Measurements from ENCODE around the gene NUDCD2. TPM values are rescaled to one million over a fixed set of nuclear protein-coding genes. Genes with fewer than 3 reads are reported as not detected.
A peak's percentile ranks its signal among the peaks of the same experiment; 100 is the strongest.

The NUDCD2 gene
- total and polyA plus RNA-seq, 9 of the 15 experiments (the other 6 are each of a cell fraction or from before 2014, with no cell fraction given) = 14.6 to 76.9 (median 32.5) TPM

- TF ChIP-seq ZNF707 (CRISPR knock-in tag; conservative IDR thresholded peaks at IDR 0.05) (no peak), KDM5B (IDR thresholded peaks at IDR 0.05; ENCODE audit: insufficient replicate concordance, low read depth, low read length) (peak; percentile 89), ZNF133 (CRISPR knock-in tag; IDR thresholded peaks at IDR 0.05) (no peak), HDAC1 (IDR thresholded peaks at IDR 0.05) (peak in 1 of 2 experiments; percentile 81; a peak in 2 of 4 replicates), NFYB (IDR thresholded peaks at IDR 0.05; ENCODE audit: extremely low read depth, insufficient read length) (peak; percentile 54), ZNF316 (IDR thresholded peaks at IDR 0.05) (no peak), CREBBP (IDR thresholded peaks at IDR 0.05; ENCODE audit: low read depth, low read length) (no peak), CCAR2 (IDR thresholded peaks at IDR 0.05; ENCODE audit: low read depth, low read length) (no peak), ILK (tag; IDR thresholded peaks at IDR 0.05; ENCODE audit: borderline replicate concordance, low read depth) (no peak), KLF16 (IDR thresholded peaks at IDR 0.05) (peak; percentile 13; the same call in 1 of the 2 replicates), E2F5 (CRISPR knock-in tag; IDR thresholded peaks at IDR 0.05) (no peak; the same call in 1 of the 2 replicates), ZBTB11 (CRISPR knock-in tag; IDR thresholded peaks at IDR 0.05) (peak in 2 of 3 experiments; percentile 31 to 76; a peak in 2 of 6 replicates), ZNF511 (CRISPR knock-in tag; IDR thresholded peaks at IDR 0.05) (no peak; the same call in 1 of the 2 replicates), OTX1 (CRISPR knock-in tag; IDR thresholded peaks at IDR 0.05) (no peak), ZNF584 (CRISPR knock-in tag; IDR thresholded peaks at IDR 0.05; ENCODE audit: low read depth) (no peak), POLR2AphosphoS5 (IDR thresholded peaks at IDR 0.05; ENCODE audit: control insufficient read depth, insufficient read depth, low read depth, low read length) (peak; percentile 89; the same call in 1 of the 2 replicates), HDAC2 (IDR thresholded peaks at IDR 0.05) (0 out of 2 replicates have a peak, but pooled peaks have one; percentile 32), ZBED1 (IDR thresholded peaks at IDR 0.05) (no peak), POU5F1 (IDR thresholded peaks at IDR 0.05; ENCODE audit: borderline replicate concordance, low read depth, low read length, partially characterized antibody) (no peak), XRCC3 (IDR thresholded peaks at IDR 0.05) (no peak), USF1 (CRISPR knock-in tag; IDR thresholded peaks at IDR 0.05) (peak; percentile 51), CHD4 (IDR thresholded peaks at IDR 0.05; ENCODE audit: insufficient read depth, insufficient replicate concordance, low read depth, low read length, poor library complexity, severe bottlenecking) (no peak)
Observed at GRCh38 chr5:163505368-163506094, 45.6 kb upstream of the NUDCD2 start, which contains the start of gene MAT2B (continued).

All from K562 (cell line).